SK-N-MC (cell line): ENCODE measurements around the gene DNAJC15.

Source experiments
- EZH2 ChIP-seq: fragments of 200-600 bp; sonication (generic); IDR thresholded peaks from one replicate; pipeline ENCODE4 v1.6.1; 2017; ENCODE audit warnings: antibody characterized with exemption
- FOXP2 ChIP-seq: optimal IDR thresholded peaks from 2 replicates; pipeline ENCODE3; 2011; ENCODE audit warnings: mild to moderate bottlenecking, moderate library complexity; ENCODE audit not compliant: insufficient read depth; ENCODE audit errors: extremely low read length, control extremely low read depth
- POLR2AphosphoS5 ChIP-seq: IDR thresholded peaks from 2 replicates; pipeline ENCODE4 v1.6.1; 2012; ENCODE audit warnings: mild to moderate bottlenecking, low read depth, low read length, borderline replicate concordance

GRCh38 chr13:43134868-43135267, 111.5 kb downstream of the DNAJC15 start:
- TF ChIP-seq EZH2 (no peak), POLR2AphosphoS5 (no peak), FOXP2 (no peak)
